ENCODE measurements around the gene TAAR6. TPM values are rescaled to one million over a fixed set of nuclear protein-coding genes. Genes with fewer than 3 reads are reported as not detected.
"Not testable (repeated sequence)": the region's sequence is repeated elsewhere in the genome, so short reads cannot be mapped to it uniquely, and the experiment has no call there.

Gene TAAR6, protein sequence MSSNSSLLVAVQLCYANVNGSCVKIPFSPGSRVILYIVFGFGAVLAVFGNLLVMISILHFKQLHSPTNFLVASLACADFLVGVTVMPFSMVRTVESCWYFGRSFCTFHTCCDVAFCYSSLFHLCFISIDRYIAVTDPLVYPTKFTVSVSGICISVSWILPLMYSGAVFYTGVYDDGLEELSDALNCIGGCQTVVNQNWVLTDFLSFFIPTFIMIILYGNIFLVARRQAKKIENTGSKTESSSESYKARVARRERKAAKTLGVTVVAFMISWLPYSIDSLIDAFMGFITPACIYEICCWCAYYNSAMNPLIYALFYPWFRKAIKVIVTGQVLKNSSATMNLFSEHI
- polyA plus RNA-seq (ENCODE audit: insufficient read length in 3 of 3) = under 1 TPM in 1 of 3 donors, not detected in 2; 0.15 TPM

DNA sequence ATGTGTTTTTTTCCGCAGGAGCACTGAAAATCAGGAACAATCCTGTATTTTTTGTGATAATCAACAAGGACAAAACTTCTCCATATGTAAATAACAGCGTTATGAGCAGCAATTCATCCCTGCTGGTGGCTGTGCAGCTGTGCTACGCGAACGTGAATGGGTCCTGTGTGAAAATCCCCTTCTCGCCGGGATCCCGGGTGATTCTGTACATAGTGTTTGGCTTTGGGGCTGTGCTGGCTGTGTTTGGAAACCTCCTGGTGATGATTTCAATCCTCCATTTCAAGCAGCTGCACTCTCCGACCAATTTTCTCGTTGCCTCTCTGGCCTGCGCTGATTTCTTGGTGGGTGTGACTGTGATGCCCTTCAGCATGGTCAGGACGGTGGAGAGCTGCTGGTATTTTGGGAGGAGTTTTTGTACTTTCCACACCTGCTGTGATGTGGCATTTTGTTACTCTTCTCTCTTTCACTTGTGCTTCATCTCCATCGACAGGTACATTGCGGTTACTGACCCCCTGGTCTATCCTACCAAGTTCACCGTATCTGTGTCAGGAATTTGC is at the start of gene TAAR6:
TAAR6 (plus strand) TSS at position 102 of the 557 bp plus-strand sequence; CDS start at position 102, 0 bp downstream.
- no peak for DNase-seq (ENCODE audit: low read depth in 3 of 3, low spot score in 2 of 3)

- no peak for DNase-seq (ENCODE audit: low read depth in 3 of 3, low spot score in 2 of 3)
Measured at GRCh38 chr6:132520953-132521352, 49.2 kb upstream of the TAAR6 start.

- DNase-seq (ENCODE audit: low read depth in 3 of 3, low spot score in 2 of 3) = no peak
Measured at GRCh38 chr6:132524646-132525045, 45.5 kb upstream of the TAAR6 start.

DNA sequence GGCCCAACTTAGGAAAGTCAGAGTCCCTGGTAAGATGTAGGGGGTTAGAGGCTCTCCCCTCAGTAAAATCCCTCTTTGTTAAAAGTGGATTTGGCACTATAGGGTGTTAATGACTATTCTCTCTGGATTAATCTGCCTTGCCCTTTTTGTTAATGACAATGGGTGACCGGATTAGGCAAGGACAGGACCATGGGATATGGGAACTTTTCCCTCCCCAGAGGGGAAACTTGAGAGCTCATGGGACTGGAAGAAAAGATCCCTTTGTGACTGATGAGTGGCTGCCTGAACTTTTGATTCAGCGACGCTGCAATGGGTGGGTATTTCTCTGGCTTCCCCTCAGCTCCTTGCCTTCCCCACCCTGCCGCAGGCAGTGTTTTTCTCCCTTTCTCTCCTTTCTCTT is 44.3 kb upstream of the TAAR6 start:
- no peak for DNase-seq (ENCODE audit: low read depth in 3 of 3, low spot score in 2 of 3)

DNA sequence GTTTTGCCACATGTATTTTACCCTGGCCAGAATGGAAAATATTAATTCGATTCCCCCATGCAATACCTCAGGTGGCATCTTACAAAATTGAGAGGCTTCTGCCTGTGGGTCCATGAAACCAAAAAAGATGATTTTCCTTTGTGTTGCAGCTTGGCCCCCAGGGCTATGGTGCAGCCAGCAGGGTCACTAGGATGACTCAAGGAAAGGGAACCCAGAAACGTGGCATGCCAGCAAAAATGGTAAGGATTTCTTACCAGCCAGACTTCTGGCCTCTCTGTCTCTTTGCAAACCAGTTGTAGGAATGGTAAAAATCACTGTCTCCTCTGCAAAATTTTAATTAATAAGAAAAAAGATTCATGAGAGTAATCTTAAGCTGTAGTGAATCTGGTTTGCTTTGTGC is 43.7 kb upstream of the TAAR6 start:
- DNase-seq (ENCODE audit: low read depth in 3 of 3, low spot score in 2 of 3) = no peak

DNA sequence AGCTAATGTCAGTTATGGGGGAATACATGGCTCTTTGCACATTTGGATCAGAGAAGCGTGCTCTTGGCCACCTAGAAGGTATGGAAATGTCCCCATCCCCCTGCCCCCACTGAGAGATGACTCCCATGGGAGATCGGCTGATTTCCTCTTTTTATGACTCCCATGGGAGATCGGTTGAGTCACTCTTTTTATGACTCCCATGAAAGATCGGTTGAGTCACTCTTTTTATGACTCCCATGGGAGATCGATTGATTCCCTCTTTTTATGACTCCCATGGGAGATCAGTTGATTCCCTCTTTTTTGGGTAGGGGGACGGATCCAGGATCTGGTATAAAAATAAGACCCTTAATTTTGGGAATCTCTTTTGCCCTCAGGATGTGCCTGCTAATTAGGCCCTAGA is 42.3 kb upstream of the TAAR6 start:
- DNase-seq (ENCODE audit: low read depth in 3 of 3, low spot score in 2 of 3) = no peak

DNA sequence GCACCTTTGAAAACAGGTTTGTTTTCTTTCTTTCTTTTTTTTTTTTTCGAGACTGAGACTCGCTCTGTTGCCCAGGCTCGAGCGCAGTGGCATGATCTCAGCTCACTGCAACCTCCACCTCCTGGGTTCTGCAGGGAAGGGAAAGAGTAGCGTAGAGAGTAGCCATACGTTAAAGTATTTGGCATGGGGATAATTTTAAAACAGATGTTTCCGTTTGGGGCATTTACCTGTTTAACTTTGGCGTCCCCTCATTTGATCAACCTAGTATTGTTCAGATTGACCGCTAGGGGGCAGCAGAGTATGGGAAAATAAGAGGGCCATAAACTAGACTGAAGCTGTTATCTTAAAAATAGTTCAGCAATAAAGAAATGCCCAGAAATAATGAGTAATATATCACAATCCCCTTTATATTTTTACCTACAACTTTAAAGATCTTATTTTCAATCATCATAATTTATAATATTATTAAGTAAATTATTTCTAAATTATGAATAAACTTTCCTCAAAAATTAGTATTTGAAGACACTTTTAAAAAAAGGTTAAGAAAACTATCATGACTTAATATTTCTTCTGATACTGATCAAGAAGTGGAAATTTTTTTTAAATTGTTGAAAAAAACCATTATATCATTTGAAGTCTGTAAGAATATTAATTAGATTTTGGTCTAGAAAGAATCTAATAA is 39.7 kb upstream of the TAAR6 start:
- peak in 2 of 3 donors; percentile 55 to 62 for DNase-seq (ENCODE audit: low read depth in 3 of 3, low spot score in 2 of 3)

- DNase-seq (ENCODE audit: low read depth in 3 of 3, low spot score in 2 of 3) = not testable (repeated sequence)
Measured at GRCh38 chr6:132534546-132534945, 35.6 kb upstream of the TAAR6 start.

GRCh38 chr6:132537145-132537544 is 33.0 kb upstream of the TAAR6 start:
- no peak for DNase-seq (ENCODE audit: low read depth in 3 of 3, low spot score in 2 of 3)

GRCh38 chr6:132537977-132538376 is 32.1 kb upstream of the TAAR6 start, which contains the start of gene TAAR9:
Gene TAAR9 (plus strand): TSS chr6:132538277. CDS start chr6:132538290, 13 bp downstream.
- no peak for DNase-seq (ENCODE audit: low read depth in 3 of 3, low spot score in 2 of 3)

- no peak for DNase-seq (ENCODE audit: low read depth in 3 of 3, low spot score in 2 of 3)
Measured at GRCh38 chr6:132544826-132545225, 25.3 kb upstream of the TAAR6 start.

DNA sequence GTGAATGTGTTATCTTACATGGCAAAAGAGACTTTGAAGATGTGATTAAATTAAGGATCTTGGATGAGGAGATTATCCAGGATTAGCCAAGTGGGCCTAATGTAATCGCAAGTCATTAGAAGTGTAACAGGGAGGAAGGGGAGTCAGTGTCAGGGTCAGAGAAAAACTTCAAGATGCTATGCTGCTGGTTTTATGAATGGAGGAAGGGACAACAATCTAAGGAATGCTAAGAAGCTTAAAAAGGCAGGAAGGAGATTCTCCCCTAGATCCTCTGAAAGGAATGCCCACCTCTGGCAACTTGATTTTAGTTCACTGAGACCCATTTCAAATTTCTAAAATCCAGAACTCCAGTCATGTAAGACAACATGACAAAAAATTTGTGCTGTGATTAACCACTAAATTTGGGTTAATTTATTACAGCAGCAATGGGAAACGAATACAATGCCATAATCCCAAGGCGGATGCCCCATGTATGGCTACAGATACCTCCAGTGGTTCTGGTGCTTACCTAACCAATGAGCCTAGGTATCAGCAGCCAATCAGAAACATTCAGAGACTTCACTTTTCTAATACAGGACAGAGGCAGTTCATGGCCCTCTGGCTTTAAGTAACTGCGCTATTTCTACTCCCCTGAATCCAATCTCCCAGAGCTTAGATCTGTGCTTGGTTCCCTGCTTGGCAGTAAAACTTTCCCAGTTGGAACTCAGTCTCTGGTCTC is 21.2 kb upstream of the TAAR6 start:
- DNase-seq (ENCODE audit: low read depth in 3 of 3, low spot score in 2 of 3) = no peak

GRCh38 chr6:132551214-132551613 is 18.9 kb upstream of the TAAR6 start:
- DNase-seq (ENCODE audit: low read depth in 3 of 3, low spot score in 2 of 3) = no peak

DNA sequence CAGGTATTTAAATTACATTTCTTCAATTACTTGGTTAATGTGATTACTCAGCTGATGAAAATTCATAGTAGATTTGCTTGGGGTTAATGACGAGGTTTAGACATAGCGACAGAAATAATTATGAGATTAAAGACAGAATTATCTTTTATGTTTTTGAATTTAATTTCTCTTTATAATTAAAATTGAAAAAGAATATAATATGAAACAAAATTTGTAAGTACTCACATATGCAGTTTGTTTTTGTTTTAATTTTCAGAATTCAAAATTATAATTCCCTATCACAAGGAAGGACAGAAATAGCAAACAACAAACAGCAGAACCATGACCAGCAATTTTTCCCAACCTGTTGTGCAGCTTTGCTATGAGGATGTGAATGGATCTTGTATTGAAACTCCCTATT is 17.8 kb upstream of the TAAR6 start, which contains the start of gene TAAR8:
TAAR8 (plus strand) TSS at position 301 of the 400 bp plus-strand sequence; CDS start at position 322, 21 bp downstream.
- no peak for DNase-seq (ENCODE audit: low read depth in 3 of 3, low spot score in 2 of 3)

DNA sequence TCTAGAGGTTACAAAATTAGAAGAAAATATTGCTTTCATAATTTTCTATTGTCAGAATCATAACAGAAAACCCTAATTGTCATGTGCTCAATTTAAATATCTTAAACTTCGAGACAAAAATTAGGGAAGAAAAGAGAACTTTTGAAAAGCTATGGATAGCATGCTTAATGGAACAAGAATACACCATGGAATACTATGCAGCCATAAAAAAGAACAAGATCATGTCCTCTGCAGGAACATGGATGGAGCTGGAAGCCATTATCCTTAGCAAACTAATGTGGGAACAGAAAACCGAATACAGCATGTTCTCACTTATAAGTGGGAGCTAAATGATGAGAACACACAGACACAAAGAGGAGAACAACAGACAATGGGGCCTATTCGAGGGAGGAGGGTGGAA is 10.0 kb upstream of the TAAR6 start:
- DNase-seq (ENCODE audit: low read depth in 3 of 3, low spot score in 2 of 3) = not testable (repeated sequence)

DNA sequence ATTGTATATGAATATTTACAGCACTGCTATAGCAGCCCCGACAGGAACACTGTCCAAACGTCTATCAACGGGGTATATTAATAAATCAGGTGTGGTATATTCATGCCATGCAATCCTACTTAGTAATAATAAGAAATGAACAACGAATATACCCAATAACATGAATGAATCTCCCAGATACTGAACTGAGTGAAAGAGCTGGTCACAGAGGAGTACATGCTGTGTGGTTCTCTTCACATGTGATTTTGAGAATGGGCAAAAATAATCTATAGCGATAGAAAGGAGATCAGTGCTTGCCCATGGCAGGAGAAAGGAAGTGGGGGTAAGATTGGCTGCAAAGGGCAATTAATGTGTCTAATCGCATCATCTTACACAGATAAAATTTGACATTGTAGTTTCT is 3.7 kb upstream of the TAAR6 start:
- no peak for DNase-seq (ENCODE audit: low read depth in 3 of 3, low spot score in 2 of 3)

GRCh38 chr6:132567566-132567965 is 2.6 kb upstream of the TAAR6 start:
- DNase-seq (ENCODE audit: low read depth in 3 of 3, low spot score in 2 of 3) = no peak

- no peak for DNase-seq (ENCODE audit: low read depth in 3 of 3, low spot score in 2 of 3)
Measured at GRCh38 chr6:132568611-132569010, 1.5 kb upstream of the TAAR6 start.

GRCh38 chr6:132569170-132569569 is 952 bp upstream of the TAAR6 start:
- DNase-seq (ENCODE audit: low read depth in 3 of 3, low spot score in 2 of 3) = no peak

GRCh38 chr6:132571774-132572173 is 1.7 kb downstream of the TAAR6 start:
- no peak for DNase-seq (ENCODE audit: low read depth in 3 of 3, low spot score in 2 of 3)

DNA sequence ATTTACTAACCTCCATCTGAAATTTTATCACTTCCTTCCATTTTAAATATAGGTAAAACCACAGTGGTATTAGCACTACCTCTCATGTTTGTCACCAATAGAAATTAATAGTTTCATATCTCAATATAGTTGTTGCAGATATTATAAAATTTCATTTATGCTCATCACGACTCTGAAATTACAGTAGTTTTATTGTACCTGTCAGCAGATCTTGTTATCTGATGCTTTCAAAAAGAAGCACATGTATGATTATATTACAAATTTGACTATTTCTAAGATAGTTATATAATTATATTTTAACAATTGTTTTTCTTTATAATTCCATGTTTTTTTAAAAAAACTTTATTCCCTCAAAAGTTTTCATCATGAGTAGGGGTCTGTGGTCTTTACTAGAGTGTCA is 14.6 kb downstream of the TAAR6 start:
- DNase-seq (ENCODE audit: low read depth in 3 of 3, low spot score in 2 of 3) = no peak

Measured in right renal cortex interstitium (tissue), 3 donors.